HepG2 (cell line): ENCODE results near the gene AMER3. TPM values are rescaled to one million over a fixed set of nuclear protein-coding genes. Genes with fewer than 3 reads are reported as not detected.

Source experiments
- ATAD3A ChIP-seq: sonication (generic); formaldehyde crosslinking; IDR thresholded peaks from 2 replicates; pipeline ENCODE4 v1.4.0; 2020; ENCODE audit warnings: missing genetic modification reagents
- BRD4 ChIP-seq: sonication (generic); formaldehyde crosslinking; IDR thresholded peaks from 2 replicates; pipeline ENCODE4 v1.4.0; 2020; ENCODE audit warnings: missing genetic modification reagents
- CREM ChIP-seq, 2 experiments: sonication (generic) in 1 of 2; formaldehyde crosslinking in 1 of 2; IDR thresholded peaks; 2 replicates each; pipeline versions ENCODE4 v1.4.0 to v1.6.1; 2016 to 2020; ENCODE audit warnings: antibody characterized with exemption in 1 of 2, mild to moderate bottlenecking in 1 of 2, missing genetic modification reagents in 1 of 2
- GATAD2A ChIP-seq: IDR thresholded peaks from 2 replicates; pipeline ENCODE4 v1.6.1; 2016
- HOXA7 ChIP-seq: sonication (generic); formaldehyde crosslinking; IDR thresholded peaks from 2 replicates; pipeline ENCODE4 v1.8.1; 2022; ENCODE audit warnings: mild to moderate bottlenecking, missing genetic modification reagents, moderate library complexity
- JUND ChIP-seq: sonication (generic); formaldehyde crosslinking; IDR thresholded peaks from 2 replicates; pipeline ENCODE4 v1.8.0; 2022; ENCODE audit warnings: mild to moderate bottlenecking, missing genetic modification reagents
- KAT8 ChIP-seq: IDR thresholded peaks from 2 replicates; pipeline ENCODE4 v1.6.1; 2016; ENCODE audit warnings: missing genetic modification reagents, missing compliant biosample characterization
- KDM2A ChIP-seq: sonication (generic); formaldehyde crosslinking; IDR thresholded peaks from 2 replicates; pipeline ENCODE4 v1.4.0; 2020; ENCODE audit warnings: low read depth, missing genetic modification reagents, borderline replicate concordance
- KIAA2018 ChIP-seq: sonication (generic); formaldehyde crosslinking; IDR thresholded peaks from 2 replicates; pipeline ENCODE4 v1.5.0; 2020; ENCODE audit warnings: mild to moderate bottlenecking, missing genetic modification reagents, borderline replicate concordance
- NFATC3 ChIP-seq: sonication (generic); formaldehyde crosslinking; IDR thresholded peaks from 2 replicates; pipeline ENCODE4 v1.5.1; 2020; ENCODE audit warnings: mild to moderate bottlenecking, missing genetic modification reagents
- NFYC ChIP-seq: IDR thresholded peaks from 2 replicates; pipeline ENCODE4 v1.6.1; 2016; ENCODE audit warnings: missing genetic modification reagents, missing compliant biosample characterization
- PITX1 ChIP-seq: sonication (generic); formaldehyde crosslinking; IDR thresholded peaks from 2 replicates; pipeline ENCODE4 v1.5.1; 2020; ENCODE audit warnings: mild to moderate bottlenecking, missing genetic modification reagents
- SPEN ChIP-seq: sonication (generic); formaldehyde crosslinking; IDR thresholded peaks from 2 replicates; pipeline ENCODE4 v1.5.1; 2020; ENCODE audit warnings: low read depth, mild to moderate bottlenecking, missing genetic modification reagents
- ZNF333 ChIP-seq: sonication (generic); formaldehyde crosslinking; IDR thresholded peaks from 2 replicates; pipeline ENCODE4 v1.4.0; 2020; ENCODE audit warnings: mild to moderate bottlenecking, missing genetic modification reagents, borderline replicate concordance
- ZNF33A ChIP-seq: sonication (generic); formaldehyde crosslinking; IDR thresholded peaks from 2 replicates; pipeline ENCODE4 v1.5.1; 2020; ENCODE audit warnings: missing genetic modification reagents, mild to moderate bottlenecking, moderate library complexity, borderline replicate concordance
- ZNF75D ChIP-seq: sonication (generic); formaldehyde crosslinking; IDR thresholded peaks from 2 replicates; pipeline ENCODE4 v1.8.1; 2023; ENCODE audit warnings: missing genetic modification reagents, mild to moderate bottlenecking, borderline replicate concordance
- polyA plus RNA-seq, 8 experiments: library from polyadenylated mRNA; depleted of rRNA in 3 of 8; stranded (reverse) in 7 of 8; unstranded in 1 of 8; fragments of >200 nt; fragmentation: Illumina TruSeq in 4 of 8; extraction: Trizol in 4 of 8; gene quantifications; 2 replicates each; pipeline versions ENCODE4 v1.2.1 to v1.2.3, GENCODE V29; 2011 to 2016; ENCODE audit warnings: low read depth in 4 of 8, missing spikeins in 1 of 8, mixed read lengths in 1 of 8; ENCODE audit not compliant: insufficient read depth in 1 of 8
- total RNA-seq, 5 experiments: library from RNA; depleted of rRNA; stranded (reverse); fragments of >200 nt; fragmentation: Illumina TruSeq; extraction: Trizol; gene quantifications; 2 replicates each; pipeline ENCODE4 v1.2.3, GENCODE V29; 2016; ENCODE audit warnings: low read depth in 1 of 5
- TF ChIP-seq, protein P1 (sequence below): sonication (generic); formaldehyde crosslinking; IDR thresholded peaks from 2 replicates; pipeline ENCODE4 v1.8.0; 2022; ENCODE audit warnings: missing genetic modification reagents, mild to moderate bottlenecking, moderate library complexity, borderline replicate concordance

Gene AMER3
- total and polyA plus RNA-seq, 2 of the 13 experiments (the other 11 are each of a cell fraction or from before 2014, with no cell fraction given): not detected

GRCh38 chr2:130797493-130798435 is 42.4 kb downstream of the AMER3 start (continued):
- TF ChIP-seq KIAA2018 (CRISPR knock-in tag) (0 out of 2 replicates have a peak, but pooled peaks have one; percentile 32), BRD4 (CRISPR knock-in tag) (no peak), ZNF75D (CRISPR knock-in tag) (no peak), HOXA7 (no peak), NFATC3 (CRISPR knock-in tag) (no peak), NFYC (no peak), JUND (CRISPR knock-in tag) (no peak), GATAD2A (no peak), CREM (IDR thresholded peaks at IDR 0.05) (no peak), CREM (CRISPR knock-in tag; IDR thresholded peaks at IDR 0.05) (no peak), KAT8 (CRISPR knock-in tag) (no peak; the same call in 1 of the 2 replicates), SPEN (CRISPR knock-in tag) (peak; percentile 84), PITX1 (CRISPR knock-in tag) (0 out of 2 replicates have a peak, but pooled peaks have one; percentile 8), ATAD3A (no peak), ZNF33A (no peak), KDM2A (peak; percentile 78), ZNF333 (CRISPR knock-in tag) (peak; percentile 61; the same call in 1 of the 2 replicates)
- TF ChIP-seq, protein P1, sequence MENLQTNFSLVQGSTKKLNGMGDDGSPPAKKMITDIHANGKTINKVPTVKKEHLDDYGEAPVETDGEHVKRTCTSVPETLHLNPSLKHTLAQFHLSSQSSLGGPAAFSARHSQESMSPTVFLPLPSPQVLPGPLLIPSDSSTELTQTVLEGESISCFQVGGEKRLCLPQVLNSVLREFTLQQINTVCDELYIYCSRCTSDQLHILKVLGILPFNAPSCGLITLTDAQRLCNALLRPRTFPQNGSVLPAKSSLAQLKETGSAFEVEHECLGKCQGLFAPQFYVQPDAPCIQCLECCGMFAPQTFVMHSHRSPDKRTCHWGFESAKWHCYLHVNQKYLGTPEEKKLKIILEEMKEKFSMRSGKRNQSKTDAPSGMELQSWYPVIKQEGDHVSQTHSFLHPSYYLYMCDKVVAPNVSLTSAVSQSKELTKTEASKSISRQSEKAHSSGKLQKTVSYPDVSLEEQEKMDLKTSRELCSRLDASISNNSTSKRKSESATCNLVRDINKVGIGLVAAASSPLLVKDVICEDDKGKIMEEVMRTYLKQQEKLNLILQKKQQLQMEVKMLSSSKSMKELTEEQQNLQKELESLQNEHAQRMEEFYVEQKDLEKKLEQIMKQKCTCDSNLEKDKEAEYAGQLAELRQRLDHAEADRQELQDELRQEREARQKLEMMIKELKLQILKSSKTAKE (CRISPR knock-in tag): 0 out of 2 replicates have a peak, but pooled peaks have one; percentile 34
